HG02642 (cell line): Measurements from ENCODE around the gene PRXL2A.
"Not testable (repeated sequence)": the region's sequence is repeated elsewhere in the genome, so short reads cannot be mapped to it uniquely, and the experiment has no call there.

Experiments
- ATAC-seq: cut with Tn5 transposase; IDR thresholded peaks from one replicate; pipeline ENCODE4 v1.9.1; 2021; ENCODE audit warnings: mild to moderate bottlenecking; ENCODE audit not compliant: unreplicated experiment, poor library complexity

PRXL2A gene, protein sequence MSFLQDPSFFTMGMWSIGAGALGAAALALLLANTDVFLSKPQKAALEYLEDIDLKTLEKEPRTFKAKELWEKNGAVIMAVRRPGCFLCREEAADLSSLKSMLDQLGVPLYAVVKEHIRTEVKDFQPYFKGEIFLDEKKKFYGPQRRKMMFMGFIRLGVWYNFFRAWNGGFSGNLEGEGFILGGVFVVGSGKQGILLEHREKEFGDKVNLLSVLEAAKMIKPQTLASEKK

DNA sequence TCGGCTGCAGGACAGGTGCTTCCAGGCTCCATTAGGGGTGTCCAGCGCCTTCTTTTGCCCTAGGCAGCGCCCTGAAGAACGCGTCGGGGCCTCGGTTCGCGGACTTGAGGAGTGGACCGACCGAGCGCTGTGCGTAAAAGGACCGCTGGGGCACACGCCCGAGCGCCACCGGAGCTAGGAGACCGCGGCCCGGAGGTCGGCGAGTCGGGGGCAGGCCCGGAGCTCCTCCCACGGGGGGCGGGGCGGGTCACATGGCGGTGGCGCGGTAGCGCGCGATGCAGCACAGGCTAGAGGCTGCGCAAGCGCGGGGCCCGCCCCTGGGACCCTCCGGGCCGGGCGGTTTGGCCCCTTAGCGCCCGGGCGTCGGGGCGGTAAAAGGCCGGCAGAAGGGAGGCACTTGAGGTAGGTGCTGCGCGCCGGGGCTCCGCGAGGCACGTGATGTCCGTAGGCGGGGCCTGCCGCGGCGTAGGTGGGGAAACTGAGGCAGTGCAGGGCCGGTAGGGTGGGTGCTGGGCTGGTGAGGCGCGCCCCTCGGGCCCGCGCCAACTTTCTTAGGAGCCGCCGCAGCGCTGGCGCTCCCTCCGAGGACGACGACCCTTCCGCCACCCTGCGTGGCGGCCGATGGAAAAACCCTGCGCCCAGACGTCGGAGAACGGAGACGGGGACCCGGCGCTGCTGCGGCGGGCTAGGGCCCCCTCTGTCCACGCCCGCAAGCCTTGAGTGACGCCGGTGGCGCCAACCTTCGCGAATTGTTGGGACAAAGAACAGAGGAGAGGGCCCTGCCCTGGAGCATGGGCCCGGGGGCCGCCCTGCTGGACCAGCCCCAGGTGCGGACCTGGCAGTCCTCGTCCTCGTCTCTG is at the start of gene PRXL2A:
Gene PRXL2A, plus strand, starts transcription at position 310 of the 860 bp plus-strand sequence. CDS start 11,917 bp downstream, outside the sequence.
- ATAC-seq = peak; percentile 96

- not testable (repeated sequence) for ATAC-seq
Observed at GRCh38 chr10:80358925-80359324, 49.4 kb upstream of the PRXL2A start.

- ATAC-seq = no peak
Observed at GRCh38 chr10:80359644-80360043, 48.7 kb upstream of the PRXL2A start.

DNA sequence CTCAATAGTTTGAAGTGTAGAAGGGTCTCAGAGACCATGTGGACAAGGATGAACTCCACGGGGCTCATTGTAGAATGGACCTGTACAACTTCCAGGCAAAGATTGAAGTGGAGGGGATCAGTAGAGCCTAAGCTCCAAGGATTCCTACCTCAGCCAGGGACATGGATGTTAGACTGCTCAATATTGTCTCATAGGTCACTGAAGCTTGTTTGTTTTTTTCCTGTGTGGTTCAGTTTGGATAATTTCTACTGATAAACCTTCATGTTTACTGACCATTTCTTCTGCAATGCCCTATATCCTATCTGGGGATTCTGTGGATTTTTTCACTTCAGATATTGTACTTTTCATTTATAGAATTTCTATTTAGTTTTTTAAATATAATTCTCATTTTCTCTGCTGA is 42.8 kb upstream of the PRXL2A start:
- ATAC-seq = no peak

DNA sequence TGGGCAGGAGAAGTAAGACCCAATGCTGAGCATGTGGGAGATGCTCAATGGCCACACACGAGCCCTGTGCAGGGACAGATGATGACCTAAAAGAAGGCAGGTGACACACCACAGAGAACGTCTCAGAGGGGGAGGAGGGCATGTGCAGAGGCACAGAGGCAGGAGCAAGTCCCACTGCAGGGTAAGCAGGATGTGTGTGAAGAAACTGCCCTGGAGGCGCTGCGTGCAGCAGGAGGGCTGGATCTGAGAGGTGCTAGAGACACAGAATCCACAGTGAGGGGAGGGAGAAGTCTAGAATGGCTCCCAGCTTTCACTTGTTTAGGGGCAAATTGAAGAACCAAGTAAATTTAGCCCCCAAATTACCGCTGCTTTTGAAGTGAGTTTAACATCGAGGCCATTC is 36.9 kb upstream of the PRXL2A start:
- no peak for ATAC-seq

- no peak for ATAC-seq
Observed at GRCh38 chr10:80372675-80373074, 35.7 kb upstream of the PRXL2A start.

DNA sequence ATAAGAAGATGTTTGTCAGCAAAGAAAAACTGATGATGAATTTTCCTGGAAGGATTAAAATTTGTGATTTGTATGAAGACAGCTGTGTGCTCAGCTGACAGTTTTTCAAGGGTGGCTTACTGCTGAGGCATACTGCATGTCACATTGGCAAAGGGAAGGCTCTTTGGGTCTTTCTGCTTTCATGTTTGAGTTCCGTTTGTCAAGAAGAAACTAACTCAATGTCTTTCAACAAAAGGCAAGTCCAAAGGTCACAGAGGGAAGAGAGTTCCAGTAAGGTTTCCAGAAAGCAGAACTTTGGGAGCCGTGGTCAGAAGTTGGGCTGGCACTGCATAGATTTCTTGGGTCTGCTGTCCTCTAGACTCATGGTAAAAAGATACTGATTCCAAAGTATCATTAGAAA is 34.8 kb upstream of the PRXL2A start:
- no peak for ATAC-seq

- ATAC-seq = no peak
Observed at GRCh38 chr10:80379701-80380100, 28.6 kb upstream of the PRXL2A start.

DNA sequence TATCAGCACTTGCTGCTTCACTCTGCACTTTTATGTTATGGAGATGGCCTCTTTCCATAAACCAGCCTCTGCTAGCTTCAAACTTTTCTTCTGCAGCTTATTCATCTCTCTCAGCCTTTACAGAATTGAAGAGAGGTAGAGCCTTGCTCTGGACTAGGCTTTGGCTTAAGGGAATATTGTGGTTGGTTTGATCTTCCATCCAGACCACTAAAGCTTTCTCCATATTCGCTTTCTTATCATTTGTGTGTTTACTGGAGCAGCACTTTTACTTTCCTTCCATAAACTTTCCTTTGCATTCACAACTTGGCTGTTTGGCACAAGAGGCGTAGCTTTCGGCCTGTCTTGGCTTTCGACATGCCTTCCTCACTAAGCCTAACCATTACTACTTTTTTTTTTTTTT is 28.2 kb upstream of the PRXL2A start:
- no peak for ATAC-seq

GRCh38 chr10:80382989-80383388 is 25.4 kb upstream of the PRXL2A start:
- ATAC-seq = peak; percentile 62

DNA sequence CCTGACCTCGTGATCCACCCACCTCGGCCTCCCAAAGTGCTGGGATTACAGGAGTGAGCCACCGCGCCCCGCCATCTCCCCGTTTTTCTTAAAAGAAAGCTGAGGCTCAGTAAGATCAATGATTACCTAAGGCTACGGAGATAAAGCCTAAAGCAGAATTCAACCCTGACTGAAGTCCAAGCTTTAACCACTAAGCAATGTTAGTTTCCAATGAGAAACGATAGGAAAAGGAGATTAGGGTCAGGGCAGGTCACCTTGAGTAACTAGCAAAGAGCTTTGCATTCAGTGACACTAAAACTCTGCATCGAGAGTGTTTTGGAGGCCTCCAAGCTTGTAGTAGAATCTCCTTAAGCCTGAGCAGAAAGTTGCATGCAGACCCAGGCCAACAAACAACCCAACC is 17.6 kb upstream of the PRXL2A start:
- ATAC-seq = no peak

DNA sequence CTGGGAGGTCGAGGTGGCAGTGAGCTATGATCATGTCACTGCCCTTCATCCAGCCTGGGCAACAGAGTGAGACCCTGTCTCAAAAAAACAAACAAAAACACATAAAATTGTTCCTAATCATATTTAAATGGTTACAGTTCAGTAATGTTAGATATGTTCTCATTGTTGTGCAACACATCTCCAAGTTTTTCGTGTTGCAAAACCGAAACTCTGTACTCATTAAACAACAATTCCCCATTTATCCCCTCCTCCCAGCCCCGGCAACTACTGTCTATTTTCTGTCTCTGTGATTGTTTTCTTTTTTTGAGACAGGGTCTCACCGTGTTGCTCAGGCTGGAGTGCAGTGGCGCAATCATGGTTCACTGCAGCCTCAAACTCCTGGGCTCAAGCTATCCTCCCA is 16.1 kb upstream of the PRXL2A start:
- no peak for ATAC-seq

GRCh38 chr10:80394358-80394916 is 13.9 kb upstream of the PRXL2A start:
- no peak for ATAC-seq

DNA sequence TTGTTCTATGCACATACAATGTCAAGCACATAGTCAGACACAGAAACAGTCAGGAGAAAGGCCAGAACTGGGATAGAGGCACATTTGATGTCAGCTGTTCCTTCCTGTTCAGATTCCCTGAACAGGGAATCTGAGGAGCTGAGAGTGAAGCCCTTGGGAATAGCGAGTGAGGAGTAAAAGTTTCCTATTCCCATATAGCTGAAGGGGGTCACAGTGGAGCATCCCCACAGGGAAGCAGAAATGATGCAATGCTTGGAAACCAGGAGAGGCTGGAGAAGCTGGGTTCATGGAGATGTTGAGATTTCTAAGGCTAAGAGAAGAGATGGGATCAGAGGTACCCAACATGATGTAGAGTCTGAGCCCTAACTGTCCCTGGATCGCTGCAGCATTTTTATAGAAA is 11.3 kb upstream of the PRXL2A start:
- ATAC-seq = no peak

DNA sequence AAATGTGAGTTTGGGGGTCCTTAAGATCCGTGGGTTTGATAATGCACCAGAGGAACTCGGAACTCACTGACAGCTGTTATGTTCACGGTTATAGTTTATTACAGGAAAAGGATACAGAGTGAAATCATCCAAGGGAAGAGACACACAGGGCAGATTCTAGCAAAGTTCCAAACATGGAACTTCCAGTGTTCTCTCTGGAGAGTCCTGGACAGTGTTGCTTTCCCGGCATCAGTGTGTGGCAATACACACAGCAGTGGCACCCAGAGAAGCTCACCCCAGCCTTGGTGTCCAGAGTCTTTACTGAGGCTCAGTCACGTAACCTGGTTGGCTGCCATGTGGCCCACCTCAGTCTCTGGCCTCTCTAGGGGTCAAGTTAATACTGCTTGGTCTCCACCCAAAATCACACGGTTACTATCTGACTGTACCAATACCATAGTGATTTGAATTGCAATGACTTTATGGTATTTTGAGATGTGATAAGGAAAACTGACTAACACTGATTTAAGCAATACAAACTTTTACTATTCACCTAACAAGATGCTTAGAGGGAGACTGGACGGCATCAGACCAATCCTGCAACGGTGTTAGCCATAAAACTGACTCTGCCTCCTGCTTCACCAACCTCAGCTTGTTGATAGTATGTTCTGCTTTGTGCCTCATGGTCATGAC is 8.1 kb upstream of the PRXL2A start:
- no peak for ATAC-seq

DNA sequence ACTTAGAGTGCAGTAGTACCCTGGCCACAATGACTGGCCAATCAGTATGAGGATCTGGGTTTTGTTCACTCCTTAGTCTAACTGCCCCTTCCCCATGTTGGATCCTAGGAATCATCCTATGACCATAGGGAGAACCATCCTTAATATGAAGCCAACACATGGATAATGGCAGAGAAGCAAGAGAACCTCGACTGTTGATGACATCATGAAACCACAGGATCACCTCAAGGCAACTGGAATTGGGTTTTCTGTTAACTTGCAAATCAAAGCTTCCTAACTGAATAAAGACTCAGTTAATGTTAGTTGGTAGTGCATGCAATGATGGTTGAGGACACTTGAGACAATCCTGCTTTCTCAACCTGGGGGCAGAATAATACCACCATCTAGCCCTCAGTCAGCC is 3.3 kb upstream of the PRXL2A start:
- ATAC-seq = no peak

GRCh38 chr10:80405626-80406025 is 2.7 kb upstream of the PRXL2A start:
- no peak for ATAC-seq

DNA sequence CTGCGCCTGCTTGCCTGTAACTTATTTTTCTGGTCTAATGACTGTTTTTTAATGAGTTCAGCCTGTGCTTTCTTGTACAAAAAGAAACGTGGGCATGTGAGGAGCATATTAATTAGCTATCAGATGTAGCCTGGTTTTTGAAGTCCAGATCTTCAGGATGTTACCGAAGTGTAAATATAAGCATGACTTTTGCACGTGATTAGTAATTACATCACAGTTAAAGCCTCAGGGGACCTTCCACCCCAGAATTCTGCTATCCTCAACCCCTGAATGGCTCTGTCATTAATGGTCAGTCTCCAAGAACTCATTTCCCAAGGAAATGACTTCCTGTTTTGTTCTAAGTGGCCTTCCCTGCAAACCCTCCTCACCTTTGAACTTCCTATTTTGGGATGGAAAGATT is 2.1 kb upstream of the PRXL2A start:
- no peak for ATAC-seq

DNA sequence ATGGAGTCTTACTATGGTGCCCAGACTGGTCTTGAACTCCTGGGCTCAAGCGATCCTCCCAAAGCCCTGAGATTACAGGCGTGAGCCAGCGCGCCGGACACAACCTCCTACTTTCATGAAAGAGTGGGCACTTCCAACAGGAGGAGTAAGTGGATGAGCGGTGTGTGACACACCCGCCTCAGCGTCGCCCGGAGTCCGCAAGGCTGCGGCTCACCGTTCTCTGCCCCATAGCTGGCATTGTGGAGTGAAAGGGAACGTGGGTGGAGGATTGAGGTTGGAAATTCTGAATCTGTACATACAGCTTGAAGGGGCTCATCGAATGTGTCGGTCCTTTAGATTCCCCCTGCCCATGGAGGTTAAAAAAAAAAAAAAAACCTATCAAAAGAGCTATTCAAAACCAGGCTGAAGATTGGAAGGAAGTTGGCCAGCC is 524 bp upstream of the PRXL2A start:
- peak; percentile 32 for ATAC-seq

DNA sequence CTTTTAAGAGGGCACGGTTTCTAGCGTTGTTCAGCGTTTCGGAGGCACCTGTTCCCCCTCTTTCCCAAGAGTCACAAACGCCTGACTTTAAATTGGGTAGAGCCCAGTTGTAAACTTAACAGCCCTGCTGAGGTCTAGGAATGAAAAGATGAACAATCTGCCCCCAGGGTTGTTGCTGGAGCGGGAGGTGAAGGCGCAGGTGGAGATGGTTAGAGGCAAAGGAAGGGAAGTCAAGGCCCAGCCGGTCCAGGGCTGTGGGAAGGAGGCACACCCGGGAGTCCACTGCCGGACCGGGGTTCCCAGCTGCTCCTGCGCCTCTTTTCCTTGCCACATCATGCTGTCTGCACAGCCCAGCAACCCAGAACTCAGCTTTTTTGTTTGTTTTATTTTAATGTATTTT is 770 bp downstream of the PRXL2A start:
- no peak for ATAC-seq

- no peak for ATAC-seq
Observed at GRCh38 chr10:80410122-80410521, 1.8 kb downstream of the PRXL2A start.
